Left ventricle myocardium inferior (tissue), 1 donor: ENCODE data around the gene NDRG4. TPM values are rescaled to one million over a fixed set of nuclear protein-coding genes. Genes with fewer than 3 reads are reported as not detected.
A peak's percentile ranks its signal among the peaks of the same experiment; 100 is the strongest.

Experiments used
- DNase-seq: peaks from one replicate; pipeline ENCODE4 v3.0.0-alpha.2; 2020
- H3K27ac ChIP-seq: fragments of 200-600 bp; replicated peaks from 2 replicates; pipeline ENCODE4 v1.8.0; 2021
- H3K27me3 ChIP-seq: fragments of 200-600 bp; 2 replicates; pipeline ENCODE4 v1.8.0; 2021; ENCODE audit warnings: low read depth
- H3K36me3 ChIP-seq: fragments of 200-600 bp; 2 replicates; pipeline ENCODE4 v1.8.0; 2021
- H3K4me1 ChIP-seq: fragments of 200-600 bp; 2 replicates; pipeline ENCODE4 v1.8.0; 2021
- H3K4me3 ChIP-seq: fragments of 200-600 bp; 2 replicates; pipeline ENCODE4 v1.8.0; 2021; ENCODE audit warnings: mild to moderate bottlenecking, moderate library complexity
- H3K9me3 ChIP-seq: fragments of 200-600 bp; replicated peaks from 2 replicates; pipeline ENCODE4 v1.8.0; 2021
- intact Hi-C: fragments of 100-400 bp; cut with micrococcal nuclease; formaldehyde crosslinking; loops from one replicate; pipeline ENCODE4 v1.11.0; 2022
- total RNA-seq: library from RNA; stranded (reverse); fragmentation: NEBNext Ultra II Directional; extraction: Animal tissue kit (Norgen Biotek cat#: 25700); gene quantifications from one replicate; pipeline ENCODE4 v1.2.1, GENCODE V29; 2021
- TF ChIP-seq, protein P1 (sequence below): fragments of 200-600 bp; IDR thresholded peaks from 2 replicates; pipeline ENCODE4 v1.8.0; 2021; ENCODE audit warnings: antibody characterized with exemption, mild to moderate bottlenecking, borderline replicate concordance
- donor health status: DM: no; HTN: yes; CAD: no; lungs with severe emphysema.

The NDRG4 gene
- total RNA-seq, 1 donor from 2014 or later, result 763 TPM

DNA sequence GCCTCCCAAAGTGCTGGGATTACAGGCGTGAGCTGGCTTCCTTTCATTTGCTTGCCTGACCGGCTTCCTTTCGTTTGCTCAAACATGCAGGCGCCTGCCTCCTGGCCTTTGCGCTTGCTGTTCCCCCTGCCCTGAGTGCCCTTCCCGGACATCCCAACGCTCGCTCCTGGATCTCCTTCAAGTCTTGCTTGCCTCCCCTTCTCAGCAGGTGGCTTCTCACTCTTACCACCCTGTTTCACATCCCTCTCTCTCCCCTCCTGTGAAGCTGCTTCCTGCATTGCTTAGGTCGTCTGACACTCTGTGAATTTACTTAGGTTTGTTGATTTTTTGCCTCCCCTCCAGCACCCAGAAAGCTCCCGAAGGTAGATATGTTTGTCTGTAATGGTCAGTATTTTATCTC, 25.6 kb upstream of the NDRG4 start:
- intact Hi-C loops, result no loop called here
- no peak overlapping the region for H3K4me3 ChIP-seq
- H3K9me3 ChIP-seq, result no peaks in the 10 kb centered on the region
- no peak for DNase-seq
- TF ChIP-seq, protein P1, sequence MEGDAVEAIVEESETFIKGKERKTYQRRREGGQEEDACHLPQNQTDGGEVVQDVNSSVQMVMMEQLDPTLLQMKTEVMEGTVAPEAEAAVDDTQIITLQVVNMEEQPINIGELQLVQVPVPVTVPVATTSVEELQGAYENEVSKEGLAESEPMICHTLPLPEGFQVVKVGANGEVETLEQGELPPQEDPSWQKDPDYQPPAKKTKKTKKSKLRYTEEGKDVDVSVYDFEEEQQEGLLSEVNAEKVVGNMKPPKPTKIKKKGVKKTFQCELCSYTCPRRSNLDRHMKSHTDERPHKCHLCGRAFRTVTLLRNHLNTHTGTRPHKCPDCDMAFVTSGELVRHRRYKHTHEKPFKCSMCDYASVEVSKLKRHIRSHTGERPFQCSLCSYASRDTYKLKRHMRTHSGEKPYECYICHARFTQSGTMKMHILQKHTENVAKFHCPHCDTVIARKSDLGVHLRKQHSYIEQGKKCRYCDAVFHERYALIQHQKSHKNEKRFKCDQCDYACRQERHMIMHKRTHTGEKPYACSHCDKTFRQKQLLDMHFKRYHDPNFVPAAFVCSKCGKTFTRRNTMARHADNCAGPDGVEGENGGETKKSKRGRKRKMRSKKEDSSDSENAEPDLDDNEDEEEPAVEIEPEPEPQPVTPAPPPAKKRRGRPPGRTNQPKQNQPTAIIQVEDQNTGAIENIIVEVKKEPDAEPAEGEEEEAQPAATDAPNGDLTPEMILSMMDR, result no peak
- H3K27me3 ChIP-seq, result no peaks in the 10 kb centered on the region
- H3K36me3 ChIP-seq, result no peaks in the 10 kb centered on the region
- H3K4me1 ChIP-seq, result peaks cover 99% of the 10 kb centered on the region
- H3K27ac ChIP-seq, result peak overlapping the region; percentile 88

GRCh38 chr16:58475091-58475619, 24.8 kb upstream of the NDRG4 start:
- no peaks in the 10 kb centered on the region for H3K9me3 ChIP-seq
- no peak for DNase-seq
- intact Hi-C loops, result no loop called here
- H3K27me3 ChIP-seq, result no peaks in the 10 kb centered on the region
- H3K36me3 ChIP-seq, result no peaks in the 10 kb centered on the region
- peaks cover 99% of the 10 kb centered on the region for H3K4me1 ChIP-seq
- H3K4me3 ChIP-seq, result no peak overlapping the region
- peak overlapping the region; percentile 88 for H3K27ac ChIP-seq
- TF ChIP-seq, protein P1, result no peak

- Histone ChIP-seq H3K27me3 (no peaks in the 10 kb centered on the region), H3K36me3 (no peaks in the 10 kb centered on the region), H3K27ac (peak overlapping the region; percentile 88), H3K9me3 (no peaks in the 10 kb centered on the region), H3K4me3 (no peak overlapping the region), H3K4me1 (peaks cover 99% of the 10 kb centered on the region)
- no peak for DNase-seq
- intact Hi-C loops, result no loop called here
- TF ChIP-seq, protein P1, result no peak
These were observed 23.2 kb upstream of the NDRG4 start for GRCh38 chr16:58476791-58477190.

DNA sequence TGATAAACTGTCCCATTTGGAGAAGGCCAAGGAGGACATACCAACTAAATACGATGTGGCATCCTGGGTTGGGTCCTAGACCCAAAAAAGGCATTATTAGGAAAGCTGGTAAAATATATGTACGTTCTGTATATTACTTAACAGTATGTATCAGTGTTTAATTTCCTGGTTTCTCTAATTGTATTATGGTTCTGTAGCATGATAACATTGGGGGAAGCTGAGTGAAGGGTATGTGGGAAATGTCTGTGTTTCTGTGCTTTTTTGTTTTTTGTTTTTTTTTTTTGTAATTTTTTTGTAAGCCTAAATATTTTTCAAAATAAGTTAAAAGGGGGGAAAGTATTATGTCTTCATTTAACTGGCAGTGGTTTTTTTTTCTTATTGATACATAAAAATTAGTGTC, 21.5 kb upstream of the NDRG4 start:
- intact Hi-C loops, result no loop called here
- no peaks in the 10 kb centered on the region for H3K36me3 ChIP-seq
- TF ChIP-seq, protein P1, result no peak
- no peaks in the 10 kb centered on the region for H3K27me3 ChIP-seq
- peak overlapping the region; percentile 88 for H3K27ac ChIP-seq
- no peaks in the 10 kb centered on the region for H3K9me3 ChIP-seq
- H3K4me3 ChIP-seq, result no peak overlapping the region
- H3K4me1 ChIP-seq, result peaks cover 93% of the 10 kb centered on the region
- DNase-seq, result no peak

GRCh38 chr16:58481226-58481869, 18.6 kb upstream of the NDRG4 start:
- Histone ChIP-seq H3K27ac (peak overlapping the region; percentile 66), H3K9me3 (no peaks in the 10 kb centered on the region), H3K4me3 (no peak overlapping the region), H3K36me3 (no peaks in the 10 kb centered on the region), H3K27me3 (no peaks in the 10 kb centered on the region), H3K4me1 (peaks cover 93% of the 10 kb centered on the region)
- TF ChIP-seq, protein P1, result no peak
- intact Hi-C loops, result no loop called here
- DNase-seq, result no peak
